H9 (cell line): ENCODE results near the gene NOS1AP. TPM values are rescaled to one million over a fixed set of nuclear protein-coding genes. Genes with fewer than 3 reads are reported as not detected.

ENCODE experiments used
- DNase-seq: peaks from one replicate; pipeline ENCODE4 v3.0.0-alpha.2; 2017
- H2AFZ ChIP-seq: one replicate; pipeline ENCODE4 v1.6.1; 2013; ENCODE audit warnings: mild to moderate bottlenecking, low read length, control low read depth, moderate library complexity
- H2AK5ac ChIP-seq: 2 replicates; pipeline ENCODE4 v1.6.1; 2013; ENCODE audit warnings: low read length, control low read depth, mixed read lengths; ENCODE audit not compliant: insufficient read length
- H2BK120ac ChIP-seq: one replicate; pipeline ENCODE4 v1.6.1; 2013; ENCODE audit warnings: low read depth, mild to moderate bottlenecking, low read length, control low read depth, inconsistent platforms; ENCODE audit not compliant: poor library complexity, severe bottlenecking
- H2BK12ac ChIP-seq: 2 replicates; pipeline ENCODE4 v1.6.1; 2013; ENCODE audit warnings: low read length, control low read depth, mixed read lengths, low read depth; ENCODE audit not compliant: insufficient read length
- H2BK15ac ChIP-seq: 2 replicates; pipeline ENCODE4 v1.6.1; 2013; ENCODE audit warnings: low read depth, low read length, control low read depth
- H2BK20ac ChIP-seq: one replicate; pipeline ENCODE4 v1.6.1; 2013; ENCODE audit warnings: low read depth, mild to moderate bottlenecking, low read length, control low read depth, inconsistent platforms; ENCODE audit not compliant: poor library complexity, severe bottlenecking
- H2BK5ac ChIP-seq: 2 replicates; pipeline ENCODE4 v1.6.1; 2013; ENCODE audit warnings: low read length, control low read depth, mixed read lengths; ENCODE audit not compliant: insufficient read length
- H3K14ac ChIP-seq: 2 replicates; pipeline ENCODE4 v1.6.1; 2013; ENCODE audit warnings: low read length, control low read depth; ENCODE audit not compliant: insufficient read depth
- H3K18ac ChIP-seq: 2 replicates; pipeline ENCODE4 v1.6.1; 2013; ENCODE audit warnings: low read depth, mild to moderate bottlenecking, mixed read lengths, low read length, control low read depth; ENCODE audit not compliant: insufficient read length
- H3K23ac ChIP-seq: 2 replicates; pipeline ENCODE4 v1.6.1; 2013; ENCODE audit warnings: low read length, control low read depth, mixed read lengths, low read depth; ENCODE audit not compliant: insufficient read length
- H3K23me2 ChIP-seq: 2 replicates; pipeline ENCODE4 v1.6.1; 2013; ENCODE audit warnings: low read depth, mild to moderate bottlenecking, mixed read lengths, low read length, control low read depth; ENCODE audit not compliant: insufficient read length, poor library complexity, severe bottlenecking
- H3K27ac ChIP-seq: 2 replicates; pipeline ENCODE4 v1.5.1; 2013; ENCODE audit warnings: low read length, control low read depth, mixed read lengths, low read depth; ENCODE audit not compliant: insufficient read length
- H3K27me3 ChIP-seq: 2 replicates; pipeline ENCODE4 v1.6.1; 2013; ENCODE audit warnings: low read length, control low read depth, inconsistent platforms; ENCODE audit not compliant: insufficient read depth
- H3K4ac ChIP-seq: 2 replicates; pipeline ENCODE4 v1.6.1; 2013; ENCODE audit warnings: low read depth, mild to moderate bottlenecking, control low read depth, inconsistent platforms, low read length, moderate library complexity
- H3K4me1 ChIP-seq: 2 replicates; pipeline ENCODE4 v1.6.1; 2013; ENCODE audit warnings: low read length, control low read depth, inconsistent platforms; ENCODE audit not compliant: insufficient read depth
- H3K4me2 ChIP-seq: 2 replicates; pipeline ENCODE4 v1.6.1; 2013; ENCODE audit warnings: low read length, control low read depth, mixed read lengths; ENCODE audit not compliant: insufficient read length, insufficient read depth
- H3K56ac ChIP-seq: 2 replicates; pipeline ENCODE4 v1.6.1; 2013; ENCODE audit warnings: low read depth, mild to moderate bottlenecking, mixed read lengths, low read length, control low read depth; ENCODE audit not compliant: insufficient read length
- H3K79me1 ChIP-seq: 2 replicates; pipeline ENCODE4 v1.6.1; 2013; ENCODE audit warnings: low read depth, mild to moderate bottlenecking, moderate library complexity, low read length, control low read depth, inconsistent platforms; ENCODE audit not compliant: insufficient read depth, poor library complexity, severe bottlenecking
- H3K79me2 ChIP-seq: 2 replicates; pipeline ENCODE4 v1.6.1; 2013; ENCODE audit warnings: low read length, control low read depth, inconsistent platforms; ENCODE audit not compliant: insufficient read depth
- H3K9ac ChIP-seq: 2 replicates; pipeline ENCODE4 v1.6.1; 2013; ENCODE audit warnings: low read length, control low read depth, mixed read lengths; ENCODE audit not compliant: insufficient read length; ENCODE audit errors: extremely low read depth
- H3K9me3 ChIP-seq: one replicate; pipeline ENCODE4 v1.6.1; 2013; ENCODE audit warnings: low read depth, low read length, inconsistent platforms; ENCODE audit not compliant: control insufficient read depth
- H3T11ph ChIP-seq: one replicate; pipeline ENCODE4 v1.6.1; 2013; ENCODE audit warnings: mild to moderate bottlenecking, low read length, control low read depth, inconsistent platforms
- H4K20me1 ChIP-seq: one replicate; pipeline ENCODE4 v1.6.1; 2013; ENCODE audit not compliant: control insufficient read depth, insufficient read length, insufficient read depth
- H4K5ac ChIP-seq: 2 replicates; pipeline ENCODE4 v1.6.1; 2013; ENCODE audit warnings: low read depth, mild to moderate bottlenecking, mixed read lengths, low read length, control low read depth; ENCODE audit not compliant: insufficient read length
- H4K8ac ChIP-seq: replicated peaks from 2 replicates; pipeline ENCODE4 v1.6.1; 2013; ENCODE audit warnings: low read length, control low read depth, mixed read lengths, low read depth; ENCODE audit not compliant: insufficient read length
- H4K91ac ChIP-seq: 2 replicates; pipeline ENCODE4 v1.6.1; 2013; ENCODE audit warnings: low read depth, mild to moderate bottlenecking, moderate library complexity, mixed read lengths, low read length, control low read depth; ENCODE audit not compliant: insufficient read length
- H3K27ac Mint-ChIP-seq, 3 experiments: 2 replicates in 2 of 3; 3 replicates in 1 of 3; pipeline ENCODE4 v1.8.0; 2020 to 2021; ENCODE audit warnings: mixed read lengths in 3 of 3, mild to moderate bottlenecking in 1 of 3, moderate library complexity in 1 of 3
- H3K27me3 Mint-ChIP-seq: 2 replicates; pipeline ENCODE4 v1.8.0; 2021; ENCODE audit warnings: low read depth, mild to moderate bottlenecking, moderate library complexity, mixed read lengths
- H3K36me3 Mint-ChIP-seq, 3 experiments: 2 replicates in 2 of 3; 3 replicates in 1 of 3; pipeline ENCODE4 v1.8.0; 2020 to 2021; ENCODE audit warnings: low read depth in 3 of 3, mixed read lengths in 3 of 3; ENCODE audit not compliant: insufficient read depth in 1 of 3
- H3K4me1 Mint-ChIP-seq, 2 experiments: 2 replicates each; pipeline ENCODE4 v1.8.0; 2020; ENCODE audit warnings: mixed read lengths in 2 of 2
- H3K4me3 Mint-ChIP-seq, 2 experiments: 2 replicates in 1 of 2; 3 replicates in 1 of 2; pipeline ENCODE4 v1.8.0; 2020 to 2021; ENCODE audit warnings: mild to moderate bottlenecking in 2 of 2, mixed read lengths in 2 of 2, moderate library complexity in 1 of 2
- H3K9me3 Mint-ChIP-seq, 2 experiments: 2 replicates in 1 of 2; 3 replicates in 1 of 2; pipeline ENCODE4 v1.8.0; 2020; ENCODE audit warnings: mild to moderate bottlenecking in 2 of 2, mixed read lengths in 2 of 2, moderate library complexity in 1 of 2
- CTCF ChIP-seq: fragments of 200-600 bp; sonication (generic); conservative IDR thresholded peaks from 3 replicates; pipeline ENCODE4 v1.8.0; 2021; ENCODE audit warnings: antibody characterized with exemption, mild to moderate bottlenecking
- WGBS: extraction: QIAGEN DNeasy Blood & Tissue Kit; methylation state at CpG from one replicate; pipeline ENCODE4 v1.1.7; 2013; ENCODE audit warnings: missing lambda C conversion rate, low lambda C conversion rate, mixed read lengths; ENCODE audit not compliant: insufficient read length; ENCODE audit errors: extremely low coverage; 5-methylcytosine and 5-hydroxymethylcytosine counted together
- total RNA-seq: library from RNA; stranded (reverse); gene quantifications from 2 replicates; pipeline ENCODE4 v1.2.1, GENCODE V29; 2021

The NOS1AP gene
- total RNA-seq, 1 experiment from 2014 or later = 8.4 TPM

- H3K27ac ChIP-seq = no peak overlapping the region
- H3K56ac ChIP-seq = no peak overlapping the region
- Mint-ChIP-seq H3K27me3 (no peaks in the 10 kb centered on the region), H3K27ac (no peak overlapping the region; a peak in 1 of 7 replicates), H3K36me3 (peaks cover 0 to 12% (median 3%) of the 10 kb centered on the region in 3 experiments; a peak in 4 of 7 replicates), H3K4me3 (no peak overlapping the region), H3K4me1 (peaks cover 0 to 7% of the 10 kb centered on the region in 2 experiments; a peak in 2 of 4 replicates), H3K9me3 (no peaks in the 10 kb centered on the region)
- H3K14ac ChIP-seq = no peak overlapping the region
- no peak overlapping the region for H4K8ac ChIP-seq
- H3K18ac ChIP-seq = no peak overlapping the region
- no peaks in the 10 kb centered on the region for H3K9me3 ChIP-seq
- H2AFZ ChIP-seq = no peak overlapping the region
- H3K9ac ChIP-seq = no peak overlapping the region
- no peaks in the 10 kb centered on the region for H3K79me2 ChIP-seq
- no peak overlapping the region for H2AK5ac ChIP-seq
- H3K4me2 ChIP-seq = no peak overlapping the region
- H3K79me1 ChIP-seq = no peaks in the 10 kb centered on the region
- no peaks in the 10 kb centered on the region for H3K27me3 ChIP-seq
- no peak overlapping the region for H2BK20ac ChIP-seq
- TF ChIP-seq CTCF = no peak
- H2BK12ac ChIP-seq = no peak overlapping the region
- H2BK120ac ChIP-seq = no peak overlapping the region
- no peak for DNase-seq
- no peak overlapping the region for H2BK15ac ChIP-seq
- no peak overlapping the region for H3K4ac ChIP-seq
- no peak overlapping the region for H3K23ac ChIP-seq
- H4K91ac ChIP-seq = no peak overlapping the region
- no peaks in the 10 kb centered on the region for H3K4me1 ChIP-seq
- H3K23me2 ChIP-seq = no peaks in the 10 kb centered on the region
- no peak overlapping the region for H2BK5ac ChIP-seq
- no peak overlapping the region for H3T11ph ChIP-seq
- H4K20me1 ChIP-seq = no peaks in the 10 kb centered on the region
- no peak overlapping the region for H4K5ac ChIP-seq
- WGBS = no CpG with 5 or more reads among the region's 3 CpGs
Measured at GRCh38 chr1:162363823-162364222, 294.3 kb downstream of the NOS1AP start.
